NCI-H1092 (cell line): Measurements from ENCODE around the gene AICDA.
"Not testable (repeated sequence)": the region's sequence is repeated elsewhere in the genome, so short reads cannot be mapped to it uniquely, and the experiment has no call there.

Experiments
- DNase-seq: peaks from one replicate; lab custom pipeline; 2025; lab: John Stamatoyannopoulos, UW

AICDA gene

DNA sequence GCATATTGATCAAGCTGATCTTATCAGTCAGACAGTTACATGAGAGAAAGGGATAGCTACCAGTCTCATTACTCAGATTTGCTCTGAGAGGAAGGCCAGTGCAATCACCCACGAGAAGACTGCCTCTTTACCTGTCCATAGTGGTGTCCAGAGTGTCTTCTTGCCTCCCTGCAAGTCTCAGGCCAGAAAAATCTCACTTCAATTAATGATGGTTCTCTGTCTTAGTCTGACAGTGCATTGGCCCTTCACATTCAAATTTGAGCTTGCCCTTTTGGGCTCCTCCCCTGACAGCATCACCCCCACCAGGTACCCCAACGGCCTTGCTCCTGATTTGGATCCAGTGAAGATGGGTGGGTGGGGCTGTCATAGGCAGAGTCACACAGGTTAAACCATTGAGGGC is at the start of gene AICDA:
Gene AICDA, minus strand, starts transcription at position 231 of the 400 bp plus-strand sequence. Its CDS starts 92 bp downstream, at position 139.
- no peak for DNase-seq

DNA sequence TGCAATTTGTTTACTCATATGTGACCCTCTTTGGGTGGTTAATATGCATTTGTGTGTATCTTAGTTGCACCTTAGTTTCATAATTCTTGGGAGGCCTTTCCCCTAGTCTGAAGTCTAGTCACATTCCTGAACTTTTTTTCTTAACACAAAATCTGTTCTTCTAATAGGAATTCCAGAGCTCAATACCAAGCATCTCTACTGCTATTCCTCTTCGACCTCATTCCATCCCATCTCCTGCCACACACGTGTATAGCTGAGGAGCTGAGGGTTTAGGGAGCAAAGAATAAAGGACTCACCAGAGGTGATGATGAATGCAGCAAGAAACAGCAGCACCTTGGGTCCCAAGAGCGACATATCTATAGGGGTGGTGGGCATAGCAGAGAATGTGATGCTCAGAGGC is 49.1 kb upstream of the AICDA start:
- no peak for DNase-seq

DNA sequence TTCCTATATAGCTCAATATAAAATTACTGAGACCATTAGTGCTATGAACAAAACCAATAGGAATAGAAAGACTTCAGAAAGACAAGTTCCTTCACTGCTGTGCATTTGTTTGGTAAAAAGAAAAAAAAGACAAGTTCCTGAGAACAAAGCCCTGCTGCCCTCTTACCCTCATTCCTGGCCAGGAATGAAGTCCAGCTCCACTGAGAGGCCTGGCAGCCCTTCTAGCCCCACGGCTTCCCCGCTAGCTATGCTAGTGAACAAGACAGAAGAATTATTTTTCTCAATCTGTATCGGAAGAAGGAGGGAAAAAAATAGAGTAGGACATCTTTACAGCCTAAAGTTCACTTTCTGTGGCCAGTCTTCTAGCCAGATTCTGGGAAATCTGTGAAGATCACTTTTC is 48.4 kb upstream of the AICDA start:
- no peak for DNase-seq

DNA sequence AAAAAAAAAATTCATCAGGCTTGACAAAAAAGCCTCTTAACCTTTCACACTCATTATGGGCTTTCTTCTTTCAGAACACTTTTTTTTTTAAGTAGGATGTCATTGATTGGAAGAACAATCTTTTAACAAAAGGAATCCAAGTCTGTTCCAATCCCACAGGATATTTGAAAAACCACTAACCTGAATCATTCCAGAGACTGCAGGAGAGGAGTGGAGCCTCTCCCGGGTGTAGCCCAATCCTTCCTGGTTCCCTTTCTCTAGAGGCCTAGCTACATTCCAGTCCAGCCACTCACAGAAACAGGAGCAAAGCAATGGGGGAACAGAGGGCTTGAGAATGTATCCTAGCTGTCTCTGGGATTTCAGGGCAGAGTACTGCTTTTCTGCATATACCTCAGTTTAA is 45.7 kb upstream of the AICDA start:
- no peak for DNase-seq

DNA sequence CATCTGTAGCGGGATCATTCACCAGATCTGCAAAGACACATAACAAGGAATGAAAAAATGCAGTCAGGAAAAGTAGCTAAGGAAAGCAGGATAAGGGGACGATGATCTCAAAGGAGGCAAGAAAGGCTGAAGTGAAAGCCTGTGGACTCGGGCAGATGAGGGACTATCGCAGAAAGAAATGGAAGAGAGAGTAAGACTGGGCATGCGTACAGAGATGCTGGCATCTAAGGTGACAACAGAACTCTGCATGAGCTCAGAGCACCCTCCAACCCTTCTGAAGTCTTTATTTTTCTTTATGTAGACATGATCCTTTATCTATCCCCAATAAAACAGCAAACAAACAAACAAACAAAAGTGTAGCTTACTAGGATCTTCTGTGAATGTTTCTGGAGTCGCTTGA is 42.8 kb upstream of the AICDA start:
- no peak for DNase-seq

DNA sequence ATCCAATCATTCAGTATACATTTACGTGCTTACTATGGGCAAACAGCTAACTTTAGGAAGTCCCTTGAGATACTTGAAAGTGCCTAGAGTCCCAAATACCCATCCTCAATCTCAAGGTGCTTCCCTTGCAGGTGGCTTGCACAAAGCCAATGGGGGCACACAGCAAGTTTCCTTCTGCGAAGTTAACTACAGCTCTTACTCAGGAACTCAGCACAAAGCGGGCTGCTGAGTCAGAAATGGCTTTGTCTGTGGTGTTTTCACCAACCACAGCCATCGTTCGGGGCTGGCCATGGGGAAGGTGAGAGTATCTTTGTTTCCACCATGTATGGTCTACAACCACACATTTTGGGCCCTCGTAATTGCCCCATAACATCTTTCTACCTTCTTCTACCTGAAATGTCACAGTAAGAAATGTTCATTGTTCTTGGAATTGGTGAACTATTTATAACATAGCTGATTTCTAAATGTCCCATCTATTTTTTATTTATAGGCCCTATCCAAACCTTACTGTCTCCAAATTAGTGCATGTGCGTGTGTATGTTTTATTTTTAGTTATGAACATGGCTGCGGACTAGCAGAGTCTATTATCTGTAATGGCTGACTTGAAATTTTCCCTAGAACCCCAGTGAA is 36.0 kb upstream of the AICDA start:
- DNase-seq = no peak

DNA sequence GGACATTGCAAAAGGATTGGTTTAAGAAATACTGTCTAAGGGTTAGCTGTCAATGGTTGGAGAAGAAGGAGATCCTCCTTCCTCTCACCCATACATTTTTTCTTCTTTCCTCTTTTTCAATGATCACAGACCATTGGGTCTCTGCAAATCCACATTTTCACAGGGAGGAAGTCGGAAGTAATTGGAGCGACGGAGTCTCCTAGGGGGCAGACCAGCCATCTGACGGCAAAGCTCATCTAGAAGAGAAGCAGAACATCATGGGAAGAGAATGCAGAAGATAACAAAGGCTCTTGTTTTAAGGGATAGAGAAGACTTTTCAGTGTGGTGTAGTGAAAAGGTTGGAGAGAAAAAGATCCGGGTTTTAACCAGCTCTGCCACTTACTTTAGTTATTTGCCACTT is 35.3 kb upstream of the AICDA start:
- no peak for DNase-seq

DNA sequence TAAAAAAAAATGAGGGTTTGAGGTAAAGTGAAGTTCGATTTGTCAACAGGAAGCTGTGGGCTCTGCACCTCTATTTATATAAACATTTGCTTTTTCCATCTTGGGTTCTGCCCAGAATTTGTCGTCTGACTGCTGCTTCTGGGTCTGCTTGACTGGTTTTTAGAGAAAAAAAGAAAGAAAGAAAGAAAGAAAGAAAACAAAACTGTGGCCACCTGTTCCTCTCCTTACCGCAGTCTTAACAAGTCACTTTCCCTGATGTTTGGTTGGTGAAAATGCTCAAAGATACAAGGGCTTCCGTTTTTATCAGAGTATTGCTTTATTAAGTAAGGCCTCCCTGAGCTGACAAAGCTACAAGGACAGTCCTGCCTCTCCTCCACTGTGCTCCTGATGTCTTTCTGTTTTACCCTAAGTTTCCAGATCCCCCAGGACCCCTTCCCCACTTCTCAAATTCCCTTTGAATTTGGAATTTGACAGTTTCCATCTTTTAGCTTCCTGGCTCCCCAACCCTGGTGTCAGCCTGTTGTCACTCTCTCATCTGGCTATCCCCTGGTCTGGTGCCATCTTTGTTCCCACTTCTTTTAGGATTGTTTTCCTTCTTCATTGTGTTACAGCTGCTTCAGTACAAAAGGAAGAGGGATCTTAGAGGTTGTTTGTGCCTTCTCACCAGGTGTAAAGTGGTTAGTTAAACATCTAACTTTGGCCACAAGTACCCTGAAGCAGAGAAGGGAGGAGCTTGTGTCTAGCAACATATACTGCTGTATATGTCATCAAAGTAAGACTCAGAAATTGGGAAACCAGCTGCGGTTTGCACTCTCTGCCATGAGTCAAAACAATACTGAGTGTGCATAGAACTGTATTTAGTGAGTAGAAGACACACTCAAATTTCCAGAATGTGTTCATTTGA is 31.9 kb upstream of the AICDA start:
- DNase-seq = no peak

DNA sequence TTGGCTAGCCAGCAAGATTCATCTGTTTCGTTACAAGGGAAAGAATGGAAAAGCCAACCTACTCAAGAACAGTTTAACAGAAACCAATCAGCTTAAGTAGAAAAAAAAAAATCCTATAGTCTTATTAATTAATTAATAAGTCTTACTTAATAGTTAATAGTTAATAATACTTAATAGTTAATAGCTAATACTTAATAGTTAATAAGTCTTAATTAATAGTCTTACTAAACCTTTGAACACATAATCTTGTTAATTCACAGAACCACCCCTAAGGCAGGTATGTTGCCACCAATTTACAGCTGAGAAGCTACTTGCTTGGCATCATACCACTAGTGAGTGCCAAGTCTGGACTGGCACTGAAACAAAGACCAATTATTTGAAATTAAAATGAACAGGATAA is 30.1 kb upstream of the AICDA start:
- no peak for DNase-seq

DNA sequence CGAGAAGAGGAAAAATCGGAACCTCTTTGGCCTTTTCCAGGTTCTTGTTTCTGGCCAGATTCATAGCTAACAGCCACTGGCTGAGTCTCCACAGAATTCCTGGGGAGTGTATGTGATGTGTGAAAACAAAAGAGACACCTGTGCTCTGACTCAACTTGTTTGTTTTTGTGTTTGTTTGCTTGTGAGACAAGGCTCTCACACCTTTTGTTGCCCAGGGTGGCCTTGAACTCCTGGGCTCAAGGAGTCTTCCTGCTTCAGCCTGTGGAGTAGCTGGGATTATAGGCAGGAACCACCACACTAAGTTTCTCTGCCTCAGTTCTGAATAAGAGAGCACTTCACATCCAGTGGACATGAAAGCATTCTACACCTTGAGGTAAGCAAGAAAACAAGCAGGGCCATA is 27.3 kb upstream of the AICDA start:
- no peak for DNase-seq

DNA sequence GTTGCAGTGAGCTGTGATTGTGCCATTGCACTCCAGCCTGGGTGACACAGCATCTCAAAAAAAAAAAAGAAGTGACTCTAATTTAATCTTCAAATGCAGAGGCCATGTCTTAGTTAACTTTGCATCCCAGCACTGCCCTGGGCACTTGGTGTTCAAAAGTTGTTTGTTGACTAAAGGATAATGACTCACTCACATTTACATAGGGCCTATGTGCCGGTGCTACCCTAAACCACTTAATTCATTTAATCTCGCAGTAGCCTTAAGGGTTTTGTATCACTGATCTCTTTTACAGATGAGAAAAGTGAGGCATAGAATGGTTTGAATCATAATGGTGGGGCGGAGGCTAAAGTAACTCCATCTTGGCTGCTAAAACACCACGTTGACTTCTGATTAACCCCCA is 26.3 kb upstream of the AICDA start:
- DNase-seq = no peak

DNA sequence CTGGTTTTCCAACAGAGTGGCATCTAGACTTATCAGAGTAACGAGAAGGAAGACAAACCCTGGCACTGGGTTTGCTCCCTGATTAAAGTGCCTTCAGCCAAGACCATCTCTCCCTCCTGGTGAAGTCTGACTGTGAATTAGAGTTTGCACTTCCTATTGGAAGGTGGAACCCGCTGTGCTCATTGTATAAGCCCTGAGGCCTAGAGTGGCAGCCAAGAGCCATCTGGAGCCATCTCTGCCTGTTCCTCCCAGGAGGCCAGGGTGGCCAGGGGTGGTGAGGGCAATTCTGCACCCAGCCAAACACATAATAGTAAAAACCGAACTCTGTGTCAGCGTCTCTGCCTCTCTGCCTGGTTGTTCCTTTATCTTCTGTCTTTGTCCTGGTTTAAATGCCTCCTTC is 25.0 kb upstream of the AICDA start:
- no peak for DNase-seq

DNA sequence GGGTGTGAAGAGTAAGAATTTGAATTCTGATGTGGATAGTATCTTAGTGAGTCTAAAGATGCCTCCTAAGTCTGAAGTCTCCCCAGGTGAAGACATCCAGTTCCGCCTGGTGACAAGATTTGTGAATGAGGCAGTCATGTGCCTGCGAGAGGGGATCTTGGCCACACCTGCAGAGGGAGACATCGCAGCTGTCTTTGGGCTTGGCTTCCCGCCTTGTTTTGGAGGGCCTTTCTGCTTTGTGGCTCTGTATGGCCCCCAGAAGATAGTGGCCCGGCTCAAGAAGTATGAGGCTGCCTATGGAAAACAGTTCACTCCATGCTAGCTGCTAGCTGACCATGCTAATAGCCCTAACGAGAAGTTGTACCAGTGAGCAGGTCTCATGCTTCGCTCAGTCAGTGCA is 24.6 kb upstream of the AICDA start:
- no peak for DNase-seq

DNA sequence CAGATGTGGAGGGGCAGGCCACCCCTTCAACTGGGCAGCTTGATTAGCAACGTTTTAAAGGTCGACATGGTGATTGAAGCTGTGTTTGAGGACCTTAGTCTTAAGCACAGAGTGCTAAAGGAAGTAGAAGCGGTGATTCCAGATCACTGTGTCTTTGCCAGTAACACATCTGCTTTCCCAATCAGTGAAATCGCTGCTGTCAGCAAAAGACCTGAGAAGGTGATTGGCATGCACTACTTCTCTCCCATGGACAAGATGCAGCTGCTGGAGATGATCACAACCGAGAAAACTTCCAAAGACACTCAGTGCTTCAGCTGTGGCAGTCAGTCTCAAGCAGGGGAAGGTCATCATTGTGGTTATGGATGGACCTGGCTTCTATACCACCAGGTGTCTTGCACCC is 23.9 kb upstream of the AICDA start:
- no peak for DNase-seq

DNA sequence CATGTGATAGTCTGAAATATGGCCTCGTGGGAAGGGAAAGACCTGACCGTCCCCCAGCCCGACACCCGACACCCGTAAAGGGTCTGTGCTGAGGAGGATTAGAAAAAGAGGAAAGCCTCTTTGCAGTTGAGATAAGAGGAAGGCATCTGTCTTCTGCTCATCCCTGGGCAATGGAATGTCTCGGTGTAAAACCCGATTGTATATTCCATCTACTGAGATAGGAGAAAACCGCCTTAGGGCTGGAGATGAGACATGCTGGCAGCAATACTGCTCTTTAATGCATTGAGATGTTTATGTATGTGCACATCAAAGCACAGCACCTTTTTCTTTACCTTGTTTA is 23.3 kb upstream of the AICDA start:
- not testable (repeated sequence) for DNase-seq

DNA sequence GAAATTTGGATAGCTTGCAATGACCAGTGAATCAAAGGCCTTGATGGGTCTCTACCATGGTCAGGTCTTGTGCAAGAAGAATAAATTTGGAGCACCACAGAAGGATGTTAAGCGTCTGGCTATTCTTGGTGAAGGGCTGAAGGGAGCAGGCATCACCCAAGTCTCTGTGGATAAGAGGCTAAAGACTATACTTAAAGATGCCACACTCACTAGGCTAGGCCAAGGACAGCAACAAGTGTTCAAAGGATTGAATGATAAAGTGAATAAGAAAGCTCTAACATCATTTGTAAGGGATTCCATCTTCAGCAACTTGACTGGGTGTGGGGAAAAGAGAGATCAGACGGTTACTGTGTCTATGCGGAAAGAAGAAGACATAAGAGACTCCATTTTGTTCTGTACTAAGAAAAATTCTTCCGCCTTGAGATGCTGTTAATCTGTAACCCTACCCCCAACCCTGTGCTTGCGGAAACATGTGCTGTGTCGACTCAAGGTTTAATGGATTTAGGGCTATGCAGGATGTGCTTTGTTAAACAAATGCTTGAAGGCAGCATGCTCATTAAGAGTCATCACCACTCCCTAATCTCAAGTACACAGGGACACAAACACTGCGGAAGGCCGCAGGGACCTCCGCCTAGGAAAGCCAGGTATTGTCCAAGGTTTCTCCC is 22.8 kb upstream of the AICDA start:
- DNase-seq = not testable (repeated sequence)

DNA sequence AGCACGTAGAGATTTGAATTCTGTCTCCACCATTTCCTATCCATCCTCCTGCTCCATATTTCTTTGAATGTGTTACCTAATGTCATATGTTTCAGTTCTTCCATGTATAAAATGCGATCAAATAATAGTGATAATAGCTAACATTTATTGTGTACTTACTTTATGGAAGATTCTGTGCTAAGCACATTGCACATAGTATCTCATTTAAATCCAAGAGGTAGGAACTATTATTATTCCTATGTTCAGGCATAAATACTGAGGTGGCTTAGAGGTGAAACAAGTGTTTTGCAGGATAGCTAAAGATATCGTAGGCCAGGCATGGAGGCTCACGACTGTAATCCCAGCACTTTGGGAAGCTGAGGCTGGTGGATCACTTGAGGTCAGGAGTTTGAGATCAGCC is 17.5 kb upstream of the AICDA start:
- DNase-seq = no peak

DNA sequence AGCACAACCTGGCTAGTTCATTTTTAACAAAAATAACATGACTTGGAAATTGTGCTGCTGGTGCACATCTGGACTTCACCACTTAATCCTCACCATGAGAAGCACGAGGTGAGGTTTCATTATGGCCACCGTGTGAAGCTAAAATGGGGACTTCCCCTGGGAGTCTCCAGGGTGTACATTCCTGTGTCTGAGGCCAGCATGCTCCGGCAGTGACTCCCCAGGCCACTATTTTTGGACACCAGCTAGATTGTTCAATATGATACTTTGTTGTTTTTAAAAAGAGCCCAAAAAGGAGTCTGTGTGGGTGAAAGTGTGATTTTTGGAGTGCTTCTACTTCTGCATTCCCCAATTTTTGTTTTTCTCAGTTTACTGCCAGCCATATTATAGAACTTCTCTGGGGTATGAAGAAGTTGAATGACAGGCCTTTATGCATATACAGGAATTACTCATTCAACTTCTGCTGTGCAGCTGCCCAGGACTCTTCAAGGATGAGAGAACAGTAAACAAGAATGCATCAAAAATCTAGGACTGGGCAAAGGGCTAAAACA is 16.9 kb upstream of the AICDA start:
- DNase-seq = no peak

DNA sequence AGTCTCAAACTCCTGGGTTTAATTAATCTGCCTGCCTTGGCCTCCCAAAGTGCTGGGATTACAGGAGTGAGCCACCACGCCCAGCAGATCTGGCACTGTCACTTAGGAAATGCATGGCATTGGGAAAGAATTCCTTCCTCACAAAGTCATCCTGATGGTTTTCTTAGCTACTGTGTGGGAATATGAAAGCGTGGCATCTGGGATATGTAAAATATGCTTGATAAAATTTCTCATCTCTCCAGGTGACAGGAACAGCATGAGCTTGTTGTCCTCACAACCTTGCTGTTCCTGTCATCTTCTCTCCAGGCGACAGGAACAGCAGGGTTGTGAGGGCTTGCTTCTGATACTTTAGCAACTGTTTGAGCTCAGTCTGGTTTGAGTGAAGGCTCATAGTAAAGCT is 16.1 kb upstream of the AICDA start:
- no peak for DNase-seq

DNA sequence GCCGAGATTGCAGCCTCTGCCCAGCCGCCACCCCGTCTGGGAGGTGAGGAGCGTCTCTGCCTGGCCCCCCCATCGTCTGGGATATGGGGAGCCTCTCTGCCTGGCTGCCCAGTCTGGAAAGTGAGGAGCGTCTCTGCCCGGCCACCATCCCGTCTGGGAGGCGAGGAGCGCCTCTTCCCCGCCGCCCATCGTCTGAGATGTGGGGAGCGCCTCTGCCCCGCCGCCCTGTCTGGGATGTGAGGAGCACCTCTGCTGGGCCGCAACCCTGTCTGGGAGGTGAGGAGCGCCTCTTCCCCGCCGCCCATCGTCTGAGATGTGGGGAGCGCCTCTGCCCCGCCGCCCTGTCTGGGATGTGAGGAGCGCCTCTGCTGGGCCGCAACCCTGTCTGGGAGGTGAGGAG is 12.1 kb upstream of the AICDA start:
- not testable (repeated sequence) for DNase-seq

DNA sequence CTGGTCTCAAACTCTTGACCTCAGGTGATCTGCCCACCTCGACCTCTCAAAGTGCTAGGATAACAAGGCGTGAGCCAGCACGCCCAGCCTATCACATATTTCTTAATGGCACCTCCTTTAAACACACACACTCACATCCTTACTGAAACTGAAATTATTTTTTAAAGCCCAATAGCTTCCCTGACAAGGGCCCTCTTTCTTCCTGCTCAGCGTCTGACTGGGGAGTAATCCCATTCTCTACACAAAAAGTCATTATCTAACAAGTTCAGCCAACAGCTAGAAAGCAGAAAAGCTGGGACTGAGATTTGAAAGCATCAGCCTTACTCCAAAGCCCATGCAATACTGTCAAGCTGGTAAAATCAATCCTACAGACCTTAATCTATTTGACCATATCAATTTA is 10.0 kb upstream of the AICDA start:
- DNase-seq = no peak

DNA sequence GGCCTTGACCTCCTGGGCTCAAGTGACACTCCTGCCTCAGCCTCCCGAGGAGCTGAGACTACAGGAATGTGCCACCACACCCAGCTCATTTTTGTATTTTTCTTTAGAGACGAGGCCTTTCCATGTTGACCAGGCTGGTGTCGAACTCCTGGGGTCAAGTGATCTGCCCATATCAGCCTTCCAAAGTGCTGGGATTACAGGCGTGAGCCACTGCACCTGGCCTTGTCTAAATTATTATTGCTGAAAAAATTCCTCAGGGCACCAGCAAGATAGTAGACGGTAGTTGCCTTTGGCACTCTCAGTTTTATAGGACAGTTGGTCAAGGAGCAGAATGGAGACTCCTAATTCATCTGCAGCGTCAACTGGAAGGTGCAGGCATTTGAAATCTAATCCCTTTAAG is 2.5 kb upstream of the AICDA start:
- DNase-seq = no peak

DNA sequence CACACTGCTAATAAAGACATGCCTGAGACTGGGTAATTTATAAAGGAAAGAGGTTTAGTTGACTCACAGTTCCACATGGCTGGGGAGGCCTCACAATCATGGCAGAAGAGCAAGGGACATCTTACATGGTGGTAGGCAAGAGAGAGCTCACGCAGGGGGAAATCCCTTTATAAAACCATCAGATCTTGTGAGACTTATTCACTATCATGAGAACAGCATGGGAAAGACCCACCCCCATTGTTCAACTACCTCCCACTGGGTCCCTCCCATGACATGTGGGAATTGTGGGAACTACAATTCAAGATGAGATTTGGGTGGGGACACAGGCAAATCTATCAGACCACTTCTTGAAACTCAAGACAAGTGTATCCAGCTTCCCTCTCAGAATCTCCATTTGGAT is 1.2 kb upstream of the AICDA start:
- not testable (repeated sequence) for DNase-seq
